Activated T-cell treated with anti-CD3 and anti-CD28 coated beads for 1 hour (primary cell): Measurements from ENCODE around the gene THTPA.
"Not testable (repeated sequence)": the region's sequence is repeated elsewhere in the genome, so short reads cannot be mapped to it uniquely, and the experiment has no call there.

Experiments used
- DNase-seq: peaks from one replicate; pipeline ENCODE4 v3.0.0-alpha.2; 2020; ENCODE audit warnings: low read depth

THTPA gene

GRCh38 chr14:23583761-23584526 is 27.9 kb downstream of the THTPA start:
- DNase-seq: not testable (repeated sequence)

- not testable (repeated sequence) for DNase-seq
Observed at GRCh38 chr14:23584527-23585203, 28.6 kb downstream of the THTPA start.

GRCh38 chr14:23588884-23589598 is 33.0 kb downstream of the THTPA start:
- peak; percentile 66 for DNase-seq

- no peak for DNase-seq
Observed at GRCh38 chr14:23589606-23590005, 33.5 kb downstream of the THTPA start.

- DNase-seq: no peak
Observed at GRCh38 chr14:23590198-23590597, 34.1 kb downstream of the THTPA start.

GRCh38 chr14:23594191-23594590 is 38.1 kb downstream of the THTPA start:
- DNase-seq: not testable (repeated sequence)

- no peak for DNase-seq
Observed at GRCh38 chr14:23600322-23600707, 44.2 kb downstream of the THTPA start.

- no peak for DNase-seq
Observed at GRCh38 chr14:23600806-23601205, 44.7 kb downstream of the THTPA start.

- DNase-seq: no peak
Observed at GRCh38 chr14:23601424-23601823, 45.4 kb downstream of the THTPA start.

- no peak for DNase-seq
Observed at GRCh38 chr14:23601845-23602180, 45.7 kb downstream of the THTPA start.

GRCh38 chr14:23602181-23603095 is 46.4 kb downstream of the THTPA start:
- no peak for DNase-seq

GRCh38 chr14:23603103-23603502 is 47.0 kb downstream of the THTPA start:
- no peak for DNase-seq

- DNase-seq: no peak
Observed at GRCh38 chr14:23604148-23604547, 48.1 kb downstream of the THTPA start.

GRCh38 chr14:23604675-23605170 is 48.7 kb downstream of the THTPA start:
- no peak for DNase-seq

- DNase-seq: no peak
Observed at GRCh38 chr14:23605931-23606585, 50.0 kb downstream of the THTPA start.

- DNase-seq: no peak
Observed at GRCh38 chr14:23608454-23608853, 52.4 kb downstream of the THTPA start.

GRCh38 chr14:23609001-23609400 is 52.9 kb downstream of the THTPA start:
- no peak for DNase-seq

GRCh38 chr14:23609411-23610089 is 53.5 kb downstream of the THTPA start:
- not testable (repeated sequence) for DNase-seq
